GM19397 (cell line): ENCODE measurements around the gene CYB561D1.
A peak's percentile ranks its signal among the peaks of the same experiment; 100 is the strongest.

Source experiments
- ATAC-seq: cut with Tn5 transposase; IDR thresholded peaks from one replicate; pipeline ENCODE4 v1.9.1; 2021; ENCODE audit warnings: mild to moderate bottlenecking, moderate library complexity; ENCODE audit not compliant: unreplicated experiment

CYB561D1 gene

GRCh38 chr1:109527846-109528695 lies 34.2 kb downstream of the CYB561D1 start:
- ATAC-seq = no peak

- no peak for ATAC-seq
Measured at GRCh38 chr1:109528712-109529111, 34.8 kb downstream of the CYB561D1 start.

- ATAC-seq = no peak
Measured at GRCh38 chr1:109529881-109530456, 36.1 kb downstream of the CYB561D1 start.

GRCh38 chr1:109530457-109531087 lies 36.7 kb downstream of the CYB561D1 start:
- ATAC-seq = no peak

- no peak for ATAC-seq
Measured at GRCh38 chr1:109531380-109531779, 37.5 kb downstream of the CYB561D1 start.

- ATAC-seq = no peak
Measured at GRCh38 chr1:109531826-109532364, 38.0 kb downstream of the CYB561D1 start.

GRCh38 chr1:109532365-109533136 lies 38.7 kb downstream of the CYB561D1 start:
- ATAC-seq = peak; percentile 72

- no peak for ATAC-seq
Measured at GRCh38 chr1:109534307-109534858, 40.5 kb downstream of the CYB561D1 start.

- ATAC-seq = no peak
Measured at GRCh38 chr1:109535481-109535880, 41.6 kb downstream of the CYB561D1 start.

- no peak for ATAC-seq
Measured at GRCh38 chr1:109535971-109536491, 42.1 kb downstream of the CYB561D1 start.

GRCh38 chr1:109537450-109538178 lies 43.7 kb downstream of the CYB561D1 start:
- ATAC-seq = no peak

GRCh38 chr1:109538827-109539555 lies 45.1 kb downstream of the CYB561D1 start:
- no peak for ATAC-seq

- no peak for ATAC-seq
Measured at GRCh38 chr1:109539676-109540075, 45.8 kb downstream of the CYB561D1 start, which contains the start of gene GPR61. GPR61 (plus strand) TSS chr1:109539872; CDS start chr1:109543023, 3,151 bp downstream.

GRCh38 chr1:109541102-109541501 lies 47.2 kb downstream of the CYB561D1 start:
- ATAC-seq = no peak

- ATAC-seq = no peak
Measured at GRCh38 chr1:109542657-109543056, 48.8 kb downstream of the CYB561D1 start.

GRCh38 chr1:109543283-109543987 lies 49.5 kb downstream of the CYB561D1 start:
- ATAC-seq = no peak

- no peak for ATAC-seq
Measured at GRCh38 chr1:109543988-109544735, 50.3 kb downstream of the CYB561D1 start.
